ENCODE results near the gene SEMA3C.

Gene SEMA3C

GRCh38 chr7:80882213-80882801 lies 36.5 kb downstream of the SEMA3C start:
- TF ChIP-seq TCF12 (IDR thresholded peaks at IDR 0.05; ENCODE audit: low read depth) (no peak), REST (IDR thresholded peaks at IDR 0.05; ENCODE audit: low read depth) (no peak), NFIC (IDR thresholded peaks at IDR 0.05) (no peak), CREB1 (IDR thresholded peaks at IDR 0.05; ENCODE audit: low read depth) (no peak), ZBTB7A (IDR thresholded peaks at IDR 0.05; ENCODE audit: low read depth) (no peak), CEBPB (IDR thresholded peaks at IDR 0.05) (no peak), FOXM1 (IDR thresholded peaks at IDR 0.05; ENCODE audit: borderline replicate concordance, low read depth) (no peak), RAD21 (IDR thresholded peaks at IDR 0.05; ENCODE audit: low read depth) (no peak), USF1 (IDR thresholded peaks at IDR 0.05) (no peak), EP300 (IDR thresholded peaks at IDR 0.05; ENCODE audit: borderline replicate concordance) (no peak), EGR1 (IDR thresholded peaks at IDR 0.05) (no peak), TAF1 (IDR thresholded peaks at IDR 0.05; ENCODE audit: low read depth) (no peak), YY1 (IDR thresholded peaks at IDR 0.05; ENCODE audit: low read depth) (no peak), MAX (IDR thresholded peaks at IDR 0.05) (no peak), TEAD4 (IDR thresholded peaks at IDR 0.05) (no peak)

- TF ChIP-seq ZBTB7A (IDR thresholded peaks at IDR 0.05; ENCODE audit: low read depth) (no peak), REST (IDR thresholded peaks at IDR 0.05; ENCODE audit: low read depth) (no peak), NFIC (IDR thresholded peaks at IDR 0.05) (no peak), YY1 (IDR thresholded peaks at IDR 0.05; ENCODE audit: low read depth) (no peak), USF1 (IDR thresholded peaks at IDR 0.05) (no peak), CEBPB (IDR thresholded peaks at IDR 0.05) (no peak), FOXM1 (IDR thresholded peaks at IDR 0.05; ENCODE audit: borderline replicate concordance, low read depth) (no peak), TAF1 (IDR thresholded peaks at IDR 0.05; ENCODE audit: low read depth) (no peak), RAD21 (IDR thresholded peaks at IDR 0.05; ENCODE audit: low read depth) (no peak), MAX (IDR thresholded peaks at IDR 0.05) (no peak), EGR1 (IDR thresholded peaks at IDR 0.05) (no peak), TCF12 (IDR thresholded peaks at IDR 0.05; ENCODE audit: low read depth) (no peak), CREB1 (IDR thresholded peaks at IDR 0.05; ENCODE audit: low read depth) (no peak), EP300 (IDR thresholded peaks at IDR 0.05; ENCODE audit: borderline replicate concordance) (no peak), TEAD4 (IDR thresholded peaks at IDR 0.05) (no peak)
Measured at GRCh38 chr7:80881351-80881900, 37.4 kb downstream of the SEMA3C start.

GRCh38 chr7:80879849-80880248 lies 39.0 kb downstream of the SEMA3C start:
- TF ChIP-seq CREB1 (IDR thresholded peaks at IDR 0.05; ENCODE audit: low read depth) (no peak), TEAD4 (IDR thresholded peaks at IDR 0.05) (no peak), TCF12 (IDR thresholded peaks at IDR 0.05; ENCODE audit: low read depth) (no peak), USF1 (IDR thresholded peaks at IDR 0.05) (no peak)

- TF ChIP-seq FOXM1 (IDR thresholded peaks at IDR 0.05; ENCODE audit: borderline replicate concordance, low read depth) (no peak), REST (IDR thresholded peaks at IDR 0.05; ENCODE audit: low read depth) (no peak), RAD21 (IDR thresholded peaks at IDR 0.05; ENCODE audit: low read depth) (no peak), ZBTB7A (IDR thresholded peaks at IDR 0.05; ENCODE audit: low read depth) (no peak), NFIC (IDR thresholded peaks at IDR 0.05) (no peak), USF1 (IDR thresholded peaks at IDR 0.05) (no peak), YY1 (IDR thresholded peaks at IDR 0.05; ENCODE audit: low read depth) (no peak), EGR1 (IDR thresholded peaks at IDR 0.05) (no peak), MAX (IDR thresholded peaks at IDR 0.05) (no peak), TCF12 (IDR thresholded peaks at IDR 0.05; ENCODE audit: low read depth) (no peak), TAF1 (IDR thresholded peaks at IDR 0.05; ENCODE audit: low read depth) (no peak)
Measured at GRCh38 chr7:80876894-80877414, 41.9 kb downstream of the SEMA3C start.

Data from Ishikawa (cell line).